Esophagus muscularis mucosa (tissue), 4 donors: ENCODE results near the gene GGTLC2.

Experiments
- EP300 ChIP-seq: sonication (generic); formaldehyde crosslinking; IDR thresholded peaks from one replicate; pipeline ENCODE4 v1.6.1; 2017; ENCODE audit warnings: antibody characterized with exemption
- POLR2A ChIP-seq: fragments of 450-650 bp; IDR thresholded peaks from one replicate; pipeline ENCODE4 v1.6.1; 2017; ENCODE audit warnings: antibody characterized with exemption, moderate library complexity, mild to moderate bottlenecking, low read depth
- POLR2AphosphoS5 ChIP-seq, 2 donors: sonication (generic); formaldehyde crosslinking; IDR thresholded peaks; one replicate each; pipeline ENCODE4 v1.6.1; 2017; ENCODE audit warnings: antibody characterized with exemption in 2 of 2
- TF ChIP-seq, protein P1 (sequence below), 3 experiments: fragments of 200-600 bp in 2 of 3; fragments of 450-650 bp in 1 of 3; sonication (generic) in 2 of 3; IDR thresholded peaks; one replicate each; pipeline ENCODE4 v1.5.1; 2017 to 2019; ENCODE audit warnings: antibody characterized with exemption in 3 of 3, mild to moderate bottlenecking in 2 of 3, moderate library complexity in 1 of 3

DNA sequence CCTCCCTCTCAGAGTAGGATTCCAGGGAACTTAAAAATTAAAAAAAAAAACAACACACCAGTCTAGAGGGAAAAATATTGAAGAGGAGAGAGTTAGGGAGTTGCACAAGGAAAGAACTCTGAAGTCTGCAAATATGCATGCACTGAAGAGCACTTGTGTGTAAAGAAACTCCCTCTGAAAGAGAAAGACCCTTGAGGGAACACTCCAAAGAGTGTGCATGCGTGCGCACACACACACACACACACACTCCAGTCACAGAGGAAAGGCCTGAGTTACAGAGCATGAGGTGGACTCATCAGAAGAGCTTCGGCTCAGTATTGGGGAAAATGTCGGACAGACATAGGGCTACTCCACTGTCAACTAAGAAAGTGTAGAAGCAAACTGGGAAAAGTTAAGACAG lies 30.1 kb downstream of the GGTLC2 start:
- TF ChIP-seq POLR2AphosphoS5 (IDR thresholded peaks at IDR 0.05), result no peak
- TF ChIP-seq, protein P1, sequence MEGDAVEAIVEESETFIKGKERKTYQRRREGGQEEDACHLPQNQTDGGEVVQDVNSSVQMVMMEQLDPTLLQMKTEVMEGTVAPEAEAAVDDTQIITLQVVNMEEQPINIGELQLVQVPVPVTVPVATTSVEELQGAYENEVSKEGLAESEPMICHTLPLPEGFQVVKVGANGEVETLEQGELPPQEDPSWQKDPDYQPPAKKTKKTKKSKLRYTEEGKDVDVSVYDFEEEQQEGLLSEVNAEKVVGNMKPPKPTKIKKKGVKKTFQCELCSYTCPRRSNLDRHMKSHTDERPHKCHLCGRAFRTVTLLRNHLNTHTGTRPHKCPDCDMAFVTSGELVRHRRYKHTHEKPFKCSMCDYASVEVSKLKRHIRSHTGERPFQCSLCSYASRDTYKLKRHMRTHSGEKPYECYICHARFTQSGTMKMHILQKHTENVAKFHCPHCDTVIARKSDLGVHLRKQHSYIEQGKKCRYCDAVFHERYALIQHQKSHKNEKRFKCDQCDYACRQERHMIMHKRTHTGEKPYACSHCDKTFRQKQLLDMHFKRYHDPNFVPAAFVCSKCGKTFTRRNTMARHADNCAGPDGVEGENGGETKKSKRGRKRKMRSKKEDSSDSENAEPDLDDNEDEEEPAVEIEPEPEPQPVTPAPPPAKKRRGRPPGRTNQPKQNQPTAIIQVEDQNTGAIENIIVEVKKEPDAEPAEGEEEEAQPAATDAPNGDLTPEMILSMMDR (IDR thresholded peaks at IDR 0.05), result no peak
- no peak for TF ChIP-seq POLR2A
- no peak for TF ChIP-seq EP300
